GM23338 (cell line): ENCODE results near the gene CYB5RL. TPM values are rescaled to one million over a fixed set of nuclear protein-coding genes. Genes with fewer than 3 reads are reported as not detected.

Source experiments
- ATAC-seq: fragments of 200-7000 bp; cut with Tn5 transposase; 3 replicates; pipeline ENCODE4 v1.9.1; 2020
- DNase-seq: peaks from one replicate; pipeline ENCODE4 v3.0.0-alpha.2; 2015; ENCODE audit warnings: low spot score
- H2AFZ ChIP-seq: fragments of 200-600 bp; sonication (generic); 2 replicates; pipeline ENCODE4 v1.8.0; 2016; ENCODE audit warnings: antibody characterized with exemption, mild to moderate bottlenecking, moderate library complexity
- H3F3A ChIP-seq: fragments of 200-600 bp; sonication (generic); replicated peaks from 2 replicates; pipeline ENCODE4 v1.8.0; 2017; ENCODE audit warnings: antibody characterized with exemption, mixed run types, low read depth
- H3K27ac ChIP-seq: fragments of 200-600 bp; sonication (generic); 2 replicates; pipeline ENCODE4 v1.6.1; 2016; ENCODE audit warnings: low read depth
- H3K27me3 ChIP-seq: fragments of 200-600 bp; sonication (generic); 2 replicates; pipeline ENCODE4 v1.8.0; 2016; ENCODE audit warnings: mild to moderate bottlenecking, mixed run types, moderate library complexity; ENCODE audit not compliant: insufficient read depth
- H3K36me3 ChIP-seq: fragments of 200-600 bp; sonication (generic); 2 replicates; pipeline ENCODE4 v1.8.0; 2016; ENCODE audit warnings: mild to moderate bottlenecking; ENCODE audit not compliant: insufficient read depth
- H3K4me1 ChIP-seq: fragments of 200-600 bp; sonication (generic); 2 replicates; pipeline ENCODE4 v1.8.0; 2016; ENCODE audit warnings: mild to moderate bottlenecking, moderate library complexity; ENCODE audit not compliant: insufficient read depth
- H3K4me2 ChIP-seq: fragments of 200-600 bp; sonication (generic); 2 replicates; pipeline ENCODE4 v1.7.1; 2017; ENCODE audit warnings: mixed run types
- H3K4me3 ChIP-seq: fragments of 200-600 bp; sonication (generic); 2 replicates; pipeline ENCODE4 v1.6.1; 2016; ENCODE audit warnings: mixed run types
- H3K79me2 ChIP-seq: fragments of 200-600 bp; sonication (generic); replicated peaks from 2 replicates; pipeline ENCODE4 v1.8.0; 2017; ENCODE audit warnings: mild to moderate bottlenecking; ENCODE audit not compliant: insufficient read depth
- H3K9me2 ChIP-seq: fragments of 200-600 bp; sonication (generic); 2 replicates; pipeline ENCODE4 v1.8.0; 2017; ENCODE audit not compliant: insufficient read depth
- H4K20me1 ChIP-seq: fragments of 200-600 bp; sonication (generic); replicated peaks from 2 replicates; pipeline ENCODE4 v1.8.0; 2017; ENCODE audit warnings: mild to moderate bottlenecking; ENCODE audit not compliant: insufficient read depth
- H3K27ac Mint-ChIP-seq: 2 replicates; pipeline ENCODE4 v1.8.0; 2020; ENCODE audit warnings: inconsistent platforms, mild to moderate bottlenecking, moderate library complexity, mixed read lengths
- H3K27me3 Mint-ChIP-seq: 3 replicates; pipeline ENCODE4 v1.8.0; 2022; ENCODE audit warnings: low read depth, mild to moderate bottlenecking, moderate library complexity, mixed read lengths, inconsistent platforms; ENCODE audit not compliant: insufficient read depth, poor library complexity
- H3K36me3 Mint-ChIP-seq: 3 replicates; pipeline ENCODE4 v1.8.0; 2021; ENCODE audit warnings: low read depth, mild to moderate bottlenecking, inconsistent platforms, moderate library complexity, mixed read lengths
- H3K4me1 Mint-ChIP-seq: 3 replicates; pipeline ENCODE4 v1.8.0; 2020; ENCODE audit warnings: mild to moderate bottlenecking, inconsistent platforms, mixed read lengths
- H3K4me3 Mint-ChIP-seq: 3 replicates; pipeline ENCODE4 v1.8.0; 2021; ENCODE audit warnings: moderate library complexity, mild to moderate bottlenecking, inconsistent platforms, mixed read lengths
- H3K9me3 Mint-ChIP-seq: 3 replicates; pipeline ENCODE4 v1.8.0; 2020; ENCODE audit warnings: moderate library complexity, mild to moderate bottlenecking, inconsistent platforms, mixed read lengths
- CREB1 ChIP-seq: fragments of 250-450 bp; sonication (Bioruptor Pico); IDR thresholded peaks from 2 replicates; pipeline ENCODE4 v1.5.0; 2020; ENCODE audit warnings: low read depth, mild to moderate bottlenecking, moderate library complexity
- EZH2 ChIP-seq: fragments of 200-600 bp; sonication (generic); IDR thresholded peaks from one replicate; pipeline ENCODE4 v1.8.0; 2017; ENCODE audit warnings: antibody characterized with exemption, mild to moderate bottlenecking, low read depth; ENCODE audit not compliant: unreplicated experiment
- EZH2phosphoT487 ChIP-seq: fragments of 200-600 bp; sonication (generic); IDR thresholded peaks from one replicate; pipeline ENCODE4 v1.8.1; 2018; ENCODE audit warnings: antibody characterized with exemption; ENCODE audit not compliant: unreplicated experiment
- JUNB ChIP-seq: IDR thresholded peaks from one replicate; pipeline ENCODE4 v1.6.1; 2016; ENCODE audit warnings: antibody characterized with exemption; ENCODE audit not compliant: unreplicated experiment
- NANOG ChIP-seq: IDR thresholded peaks from 2 replicates; pipeline ENCODE4 v1.6.1; 2016; ENCODE audit warnings: antibody characterized with exemption, borderline replicate concordance
- POLR2AphosphoS5 ChIP-seq: IDR thresholded peaks from 2 replicates; pipeline ENCODE4 v1.6.1; 2016; ENCODE audit warnings: antibody characterized with exemption, low read depth
- STAT1 ChIP-seq: IDR thresholded peaks from one replicate; pipeline ENCODE4 v1.6.1; 2016; ENCODE audit warnings: antibody characterized with exemption; ENCODE audit not compliant: unreplicated experiment
- ZNF114 ChIP-seq: fragments of 250-450 bp; sonication (Bioruptor Pico); IDR thresholded peaks from 2 replicates; pipeline ENCODE4 v1.5.0; 2020; ENCODE audit warnings: mild to moderate bottlenecking, moderate library complexity
- ZNF331 ChIP-seq: fragments of 250-450 bp; sonication (Bioruptor Pico); IDR thresholded peaks from 2 replicates; pipeline ENCODE4 v1.5.0; 2020; ENCODE audit warnings: low read depth, mild to moderate bottlenecking, moderate library complexity
- polyA plus RNA-seq: library from polyadenylated mRNA; unstranded; fragments of >200 nt; fragmentation: Nextera tagmentation; extraction: Ambion mirVana; gene quantifications from 2 replicates; pipeline ENCODE4 v1.2.1, GENCODE V29; 2016
- total RNA-seq: library from RNA; depleted of rRNA; stranded (reverse); fragments of >200 nt; shearing (Covaris generic); gene quantifications from 2 replicates; pipeline ENCODE4 v1.2.3, GENCODE V29; 2014
- TF ChIP-seq, protein P1 (sequence below): IDR thresholded peaks from one replicate; pipeline ENCODE4 v1.6.1; 2018; ENCODE audit warnings: antibody characterized with exemption; ENCODE audit not compliant: unreplicated experiment
- TF ChIP-seq, protein P2 (sequence below): fragments of 250-450 bp; sonication (Bioruptor Pico); IDR thresholded peaks from 2 replicates; pipeline ENCODE4 v1.5.0; 2020; ENCODE audit warnings: mild to moderate bottlenecking, moderate library complexity
- TF ChIP-seq, protein P3 (sequence below), 2 experiments: fragments of 200-600 bp in 1 of 2; sonication (generic) in 1 of 2; conservative IDR thresholded peaks; 2 replicates each; pipeline versions ENCODE4 v1.5.1 to v1.6.1; 2016 to 2017; ENCODE audit warnings: antibody characterized with exemption in 2 of 2, low read depth in 2 of 2, mild to moderate bottlenecking in 2 of 2, moderate library complexity in 1 of 2

CYB5RL gene
- total and polyA plus RNA-seq, 2 experiments from 2014 or later = 5.9 to 11.5 TPM

DNA sequence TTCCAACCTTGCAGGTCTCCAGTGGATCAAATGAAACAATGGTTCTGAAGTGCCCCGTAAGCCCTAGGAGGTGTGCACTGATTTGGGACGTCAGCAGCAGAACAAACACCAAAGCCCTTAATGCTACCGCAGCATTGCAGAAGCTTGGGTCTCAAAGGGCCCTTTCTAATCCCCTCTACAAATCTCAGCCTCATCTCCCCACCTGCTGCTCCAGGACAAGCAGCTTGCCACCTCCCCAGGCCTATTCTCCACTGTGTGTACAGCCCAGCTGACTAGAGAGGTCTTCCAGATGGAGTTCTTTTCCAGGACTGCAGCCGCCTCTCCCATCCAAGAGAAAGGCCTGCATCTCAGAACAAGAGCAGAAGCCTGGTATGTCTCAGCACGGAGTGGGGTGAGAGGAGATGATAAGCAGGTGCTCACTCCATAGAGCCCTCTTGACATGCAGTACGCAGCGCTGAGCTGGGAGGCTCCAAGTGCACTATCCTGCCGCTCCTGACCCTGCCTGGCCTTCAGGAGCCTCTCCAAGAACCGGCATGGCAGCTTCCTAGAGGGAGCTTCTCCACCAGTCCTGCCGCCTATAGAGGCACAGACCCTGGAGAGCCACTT lies 46.4 kb upstream of the CYB5RL start:
- no peak overlapping the region for H3K4me3 Mint-ChIP-seq
- DNase-seq = no peak
- no peaks in the 10 kb centered on the region; the same call in 2 of the 3 replicates for H3K4me1 Mint-ChIP-seq
- Histone ChIP-seq H3K4me1 (no peaks in the 10 kb centered on the region), H3K79me2 (no peaks in the 10 kb centered on the region), H3K27me3 (no peaks in the 10 kb centered on the region), H3F3A (no peaks in the 10 kb centered on the region), H3K27ac (no peak overlapping the region), H3K4me2 (no peak overlapping the region), H3K36me3 (peaks cover 7% of the 10 kb centered on the region; the same call in 1 of the 2 replicates), H2AFZ (no peak overlapping the region), H4K20me1 (peaks cover 3% of the 10 kb centered on the region; the same call in 1 of the 2 replicates), H3K9me2 (no peaks in the 10 kb centered on the region), H3K4me3 (no peak overlapping the region)
- ATAC-seq = no peak
- TF ChIP-seq NANOG (no peak), STAT1 (no peak), EZH2phosphoT487 (no peak), ZNF331 (no peak), CREB1 (no peak), JUNB (no peak), EZH2 (no peak), ZNF114 (no peak)
- H3K9me3 Mint-ChIP-seq = no peaks in the 10 kb centered on the region
- peaks cover 25% of the 10 kb centered on the region for H3K36me3 Mint-ChIP-seq
- H3K27ac Mint-ChIP-seq = no peak overlapping the region; the same call in 1 of the 2 replicates
- H3K27me3 Mint-ChIP-seq = peaks cover 9% of the 10 kb centered on the region

DNA sequence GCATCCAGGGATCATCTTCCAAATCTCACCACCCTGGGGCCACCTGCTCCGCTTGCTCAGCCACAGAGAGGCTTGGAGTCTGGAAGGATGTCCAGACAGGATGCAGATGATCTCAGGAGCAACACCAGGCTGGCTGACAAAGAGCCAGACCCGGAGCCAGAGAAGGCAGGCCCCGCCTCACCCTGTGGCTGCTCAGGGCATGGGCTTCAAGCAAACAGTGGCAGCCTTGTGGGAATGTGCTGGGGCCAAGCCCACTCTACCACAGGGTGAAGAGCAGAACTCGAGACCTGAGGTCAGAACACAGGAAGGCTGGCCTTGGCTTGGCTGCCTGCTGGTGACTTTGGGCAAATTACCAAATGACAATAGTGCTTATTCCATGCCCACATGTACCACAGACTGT lies 45.7 kb upstream of the CYB5RL start:
- no peak overlapping the region for H3K4me3 Mint-ChIP-seq
- Histone ChIP-seq H2AFZ (no peak overlapping the region), H3K4me1 (no peaks in the 10 kb centered on the region), H3K36me3 (peaks cover 7% of the 10 kb centered on the region; the same call in 1 of the 2 replicates), H3K79me2 (no peaks in the 10 kb centered on the region), H3K9me2 (no peaks in the 10 kb centered on the region), H3K4me3 (no peak overlapping the region), H4K20me1 (peaks cover 3% of the 10 kb centered on the region; the same call in 1 of the 2 replicates), H3K27me3 (no peaks in the 10 kb centered on the region), H3F3A (no peaks in the 10 kb centered on the region), H3K27ac (no peak overlapping the region), H3K4me2 (no peak overlapping the region)
- H3K36me3 Mint-ChIP-seq = peaks cover 32% of the 10 kb centered on the region
- ATAC-seq (no peak), DNase-seq (no peak)
- no peaks in the 10 kb centered on the region for H3K9me3 Mint-ChIP-seq
- no peak overlapping the region for H3K27ac Mint-ChIP-seq
- peaks cover 9% of the 10 kb centered on the region for H3K27me3 Mint-ChIP-seq
- no peaks in the 10 kb centered on the region for H3K4me1 Mint-ChIP-seq
- TF ChIP-seq, protein P1, sequence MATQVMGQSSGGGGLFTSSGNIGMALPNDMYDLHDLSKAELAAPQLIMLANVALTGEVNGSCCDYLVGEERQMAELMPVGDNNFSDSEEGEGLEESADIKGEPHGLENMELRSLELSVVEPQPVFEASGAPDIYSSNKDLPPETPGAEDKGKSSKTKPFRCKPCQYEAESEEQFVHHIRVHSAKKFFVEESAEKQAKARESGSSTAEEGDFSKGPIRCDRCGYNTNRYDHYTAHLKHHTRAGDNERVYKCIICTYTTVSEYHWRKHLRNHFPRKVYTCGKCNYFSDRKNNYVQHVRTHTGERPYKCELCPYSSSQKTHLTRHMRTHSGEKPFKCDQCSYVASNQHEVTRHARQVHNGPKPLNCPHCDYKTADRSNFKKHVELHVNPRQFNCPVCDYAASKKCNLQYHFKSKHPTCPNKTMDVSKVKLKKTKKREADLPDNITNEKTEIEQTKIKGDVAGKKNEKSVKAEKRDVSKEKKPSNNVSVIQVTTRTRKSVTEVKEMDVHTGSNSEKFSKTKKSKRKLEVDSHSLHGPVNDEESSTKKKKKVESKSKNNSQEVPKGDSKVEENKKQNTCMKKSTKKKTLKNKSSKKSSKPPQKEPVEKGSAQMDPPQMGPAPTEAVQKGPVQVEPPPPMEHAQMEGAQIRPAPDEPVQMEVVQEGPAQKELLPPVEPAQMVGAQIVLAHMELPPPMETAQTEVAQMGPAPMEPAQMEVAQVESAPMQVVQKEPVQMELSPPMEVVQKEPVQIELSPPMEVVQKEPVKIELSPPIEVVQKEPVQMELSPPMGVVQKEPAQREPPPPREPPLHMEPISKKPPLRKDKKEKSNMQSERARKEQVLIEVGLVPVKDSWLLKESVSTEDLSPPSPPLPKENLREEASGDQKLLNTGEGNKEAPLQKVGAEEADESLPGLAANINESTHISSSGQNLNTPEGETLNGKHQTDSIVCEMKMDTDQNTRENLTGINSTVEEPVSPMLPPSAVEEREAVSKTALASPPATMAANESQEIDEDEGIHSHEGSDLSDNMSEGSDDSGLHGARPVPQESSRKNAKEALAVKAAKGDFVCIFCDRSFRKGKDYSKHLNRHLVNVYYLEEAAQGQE = no peak
- TF ChIP-seq STAT1 (no peak), POLR2AphosphoS5 (no peak)
- TF ChIP-seq, protein P2, sequence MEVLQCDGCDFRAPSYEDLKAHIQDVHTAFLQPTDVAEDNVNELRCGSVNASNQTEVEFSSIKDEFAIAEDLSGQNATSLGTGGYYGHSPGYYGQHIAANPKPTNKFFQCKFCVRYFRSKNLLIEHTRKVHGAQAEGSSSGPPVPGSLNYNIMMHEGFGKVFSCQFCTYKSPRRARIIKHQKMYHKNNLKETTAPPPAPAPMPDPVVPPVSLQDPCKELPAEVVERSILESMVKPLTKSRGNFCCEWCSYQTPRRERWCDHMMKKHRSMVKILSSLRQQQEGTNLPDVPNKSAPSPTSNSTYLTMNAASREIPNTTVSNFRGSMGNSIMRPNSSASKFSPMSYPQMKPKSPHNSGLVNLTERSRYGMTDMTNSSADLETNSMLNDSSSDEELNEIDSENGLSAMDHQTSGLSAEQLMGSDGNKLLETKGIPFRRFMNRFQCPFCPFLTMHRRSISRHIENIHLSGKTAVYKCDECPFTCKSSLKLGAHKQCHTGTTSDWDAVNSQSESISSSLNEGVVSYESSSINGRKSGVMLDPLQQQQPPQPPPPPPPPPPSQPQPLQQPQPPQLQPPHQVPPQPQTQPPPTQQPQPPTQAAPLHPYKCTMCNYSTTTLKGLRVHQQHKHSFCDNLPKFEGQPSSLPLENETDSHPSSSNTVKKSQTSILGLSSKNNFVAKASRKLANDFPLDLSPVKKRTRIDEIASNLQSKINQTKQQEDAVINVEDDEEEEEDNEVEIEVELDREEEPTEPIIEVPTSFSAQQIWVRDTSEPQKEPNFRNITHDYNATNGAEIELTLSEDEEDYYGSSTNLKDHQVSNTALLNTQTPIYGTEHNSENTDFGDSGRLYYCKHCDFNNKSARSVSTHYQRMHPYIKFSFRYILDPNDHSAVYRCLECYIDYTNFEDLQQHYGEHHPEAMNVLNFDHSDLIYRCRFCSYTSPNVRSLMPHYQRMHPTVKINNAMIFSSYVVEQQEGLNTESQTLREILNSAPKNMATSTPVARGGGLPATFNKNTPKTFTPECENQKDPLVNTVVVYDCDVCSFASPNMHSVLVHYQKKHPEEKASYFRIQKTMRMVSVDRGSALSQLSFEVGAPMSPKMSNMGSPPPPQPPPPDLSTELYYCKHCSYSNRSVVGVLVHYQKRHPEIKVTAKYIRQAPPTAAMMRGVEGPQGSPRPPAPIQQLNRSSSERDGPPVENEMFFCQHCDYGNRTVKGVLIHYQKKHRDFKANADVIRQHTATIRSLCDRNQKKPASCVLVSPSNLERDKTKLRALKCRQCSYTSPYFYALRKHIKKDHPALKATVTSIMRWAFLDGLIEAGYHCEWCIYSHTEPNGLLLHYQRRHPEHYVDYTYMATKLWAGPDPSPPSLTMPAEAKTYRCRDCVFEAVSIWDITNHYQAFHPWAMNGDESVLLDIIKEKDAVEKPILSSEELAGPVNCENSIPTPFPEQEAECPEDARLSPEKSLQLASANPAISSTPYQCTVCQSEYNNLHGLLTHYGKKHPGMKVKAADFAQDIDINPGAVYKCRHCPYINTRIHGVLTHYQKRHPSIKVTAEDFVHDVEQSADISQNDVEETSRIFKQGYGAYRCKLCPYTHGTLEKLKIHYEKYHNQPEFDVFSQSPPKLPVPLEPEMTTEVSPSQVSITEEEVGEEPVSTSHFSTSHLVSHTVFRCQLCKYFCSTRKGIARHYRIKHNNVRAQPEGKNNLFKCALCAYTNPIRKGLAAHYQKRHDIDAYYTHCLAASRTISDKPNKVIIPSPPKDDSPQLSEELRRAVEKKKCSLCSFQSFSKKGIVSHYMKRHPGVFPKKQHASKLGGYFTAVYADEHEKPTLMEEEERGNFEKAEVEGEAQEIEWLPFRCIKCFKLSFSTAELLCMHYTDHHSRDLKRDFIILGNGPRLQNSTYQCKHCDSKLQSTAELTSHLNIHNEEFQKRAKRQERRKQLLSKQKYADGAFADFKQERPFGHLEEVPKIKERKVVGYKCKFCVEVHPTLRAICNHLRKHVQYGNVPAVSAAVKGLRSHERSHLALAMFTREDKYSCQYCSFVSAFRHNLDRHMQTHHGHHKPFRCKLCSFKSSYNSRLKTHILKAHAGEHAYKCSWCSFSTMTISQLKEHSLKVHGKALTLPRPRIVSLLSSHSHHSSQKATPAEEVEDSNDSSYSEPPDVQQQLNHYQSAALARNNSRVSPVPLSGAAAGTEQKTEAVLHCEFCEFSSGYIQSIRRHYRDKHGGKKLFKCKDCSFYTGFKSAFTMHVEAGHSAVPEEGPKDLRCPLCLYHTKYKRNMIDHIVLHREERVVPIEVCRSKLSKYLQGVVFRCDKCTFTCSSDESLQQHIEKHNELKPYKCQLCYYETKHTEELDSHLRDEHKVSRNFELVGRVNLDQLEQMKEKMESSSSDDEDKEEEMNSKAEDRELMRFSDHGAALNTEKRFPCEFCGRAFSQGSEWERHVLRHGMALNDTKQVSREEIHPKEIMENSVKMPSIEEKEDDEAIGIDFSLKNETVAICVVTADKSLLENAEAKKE (CRISPR knock-in tag) = no peak
- TF ChIP-seq, protein P3, sequence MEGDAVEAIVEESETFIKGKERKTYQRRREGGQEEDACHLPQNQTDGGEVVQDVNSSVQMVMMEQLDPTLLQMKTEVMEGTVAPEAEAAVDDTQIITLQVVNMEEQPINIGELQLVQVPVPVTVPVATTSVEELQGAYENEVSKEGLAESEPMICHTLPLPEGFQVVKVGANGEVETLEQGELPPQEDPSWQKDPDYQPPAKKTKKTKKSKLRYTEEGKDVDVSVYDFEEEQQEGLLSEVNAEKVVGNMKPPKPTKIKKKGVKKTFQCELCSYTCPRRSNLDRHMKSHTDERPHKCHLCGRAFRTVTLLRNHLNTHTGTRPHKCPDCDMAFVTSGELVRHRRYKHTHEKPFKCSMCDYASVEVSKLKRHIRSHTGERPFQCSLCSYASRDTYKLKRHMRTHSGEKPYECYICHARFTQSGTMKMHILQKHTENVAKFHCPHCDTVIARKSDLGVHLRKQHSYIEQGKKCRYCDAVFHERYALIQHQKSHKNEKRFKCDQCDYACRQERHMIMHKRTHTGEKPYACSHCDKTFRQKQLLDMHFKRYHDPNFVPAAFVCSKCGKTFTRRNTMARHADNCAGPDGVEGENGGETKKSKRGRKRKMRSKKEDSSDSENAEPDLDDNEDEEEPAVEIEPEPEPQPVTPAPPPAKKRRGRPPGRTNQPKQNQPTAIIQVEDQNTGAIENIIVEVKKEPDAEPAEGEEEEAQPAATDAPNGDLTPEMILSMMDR (conservative IDR thresholded peaks at IDR 0.05; ENCODE audit: low read depth in 2 of 2) = no peak
